ENCODE results near the gene IRX2.

DNA sequence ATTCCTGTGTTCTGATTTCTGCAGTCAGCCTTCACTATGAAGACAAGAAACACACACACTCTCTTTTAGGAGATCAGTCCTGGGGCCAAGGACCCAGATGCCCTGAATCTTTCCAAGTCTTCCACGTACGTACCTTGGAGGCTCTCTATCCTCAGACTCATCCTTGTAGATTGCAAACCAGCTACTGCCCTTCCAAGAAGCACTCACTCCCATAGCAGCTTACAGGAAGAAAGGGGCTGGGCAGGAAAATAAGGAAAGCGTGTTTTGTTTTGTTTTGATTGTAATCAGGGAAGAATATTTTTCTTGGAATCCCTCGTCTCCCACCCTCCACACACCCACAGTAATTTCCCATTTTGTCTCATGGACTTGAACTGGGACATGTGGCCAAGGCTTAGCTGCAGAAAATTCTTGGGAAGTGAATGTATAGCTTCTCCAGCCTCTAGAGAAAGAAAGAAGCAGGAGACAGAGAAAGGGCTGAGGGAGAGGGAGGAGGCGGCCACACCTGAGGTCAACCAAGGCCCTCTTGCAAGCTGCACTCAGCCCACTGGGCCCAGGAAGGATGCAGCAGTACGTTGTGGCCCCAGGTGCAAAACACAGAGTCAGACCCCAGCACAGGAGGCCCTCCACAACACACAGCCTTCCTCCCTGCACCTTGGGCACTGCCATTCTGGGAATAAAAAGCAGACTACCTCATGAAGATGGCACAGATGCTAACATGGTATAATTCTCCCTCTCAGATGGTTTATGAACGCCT, 29.9 kb downstream of the IRX2 start:
- TF ChIP-seq, protein P1, sequence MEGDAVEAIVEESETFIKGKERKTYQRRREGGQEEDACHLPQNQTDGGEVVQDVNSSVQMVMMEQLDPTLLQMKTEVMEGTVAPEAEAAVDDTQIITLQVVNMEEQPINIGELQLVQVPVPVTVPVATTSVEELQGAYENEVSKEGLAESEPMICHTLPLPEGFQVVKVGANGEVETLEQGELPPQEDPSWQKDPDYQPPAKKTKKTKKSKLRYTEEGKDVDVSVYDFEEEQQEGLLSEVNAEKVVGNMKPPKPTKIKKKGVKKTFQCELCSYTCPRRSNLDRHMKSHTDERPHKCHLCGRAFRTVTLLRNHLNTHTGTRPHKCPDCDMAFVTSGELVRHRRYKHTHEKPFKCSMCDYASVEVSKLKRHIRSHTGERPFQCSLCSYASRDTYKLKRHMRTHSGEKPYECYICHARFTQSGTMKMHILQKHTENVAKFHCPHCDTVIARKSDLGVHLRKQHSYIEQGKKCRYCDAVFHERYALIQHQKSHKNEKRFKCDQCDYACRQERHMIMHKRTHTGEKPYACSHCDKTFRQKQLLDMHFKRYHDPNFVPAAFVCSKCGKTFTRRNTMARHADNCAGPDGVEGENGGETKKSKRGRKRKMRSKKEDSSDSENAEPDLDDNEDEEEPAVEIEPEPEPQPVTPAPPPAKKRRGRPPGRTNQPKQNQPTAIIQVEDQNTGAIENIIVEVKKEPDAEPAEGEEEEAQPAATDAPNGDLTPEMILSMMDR (IDR thresholded peaks at IDR 0.05; ENCODE audit: control extremely low read depth in 1 of 3, insufficient read depth in 1 of 3, low read depth in 1 of 3, low read length in 3 of 3) = no peak
- TF ChIP-seq HDAC2 (IDR thresholded peaks at IDR 0.05; ENCODE audit: borderline replicate concordance in 1 of 2, low read depth in 2 of 2, low read length in 2 of 2) (no peak), GTF2F1 (IDR thresholded peaks at IDR 0.05; ENCODE audit: borderline replicate concordance, low read depth, low read length) (no peak), EZH2 (IDR thresholded peaks at IDR 0.05; ENCODE audit: low read depth, low read length, severe bottlenecking) (no peak), MAFK (IDR thresholded peaks at IDR 0.05; ENCODE audit: low read depth, low read length) (no peak), RBBP5 (IDR thresholded peaks at IDR 0.05; ENCODE audit: borderline replicate concordance, low read depth, low read length) (no peak), EP300 (IDR thresholded peaks at IDR 0.05; ENCODE audit: borderline replicate concordance in 1 of 2, low read depth in 2 of 2, low read length in 2 of 2) (no peak), JUN (IDR thresholded peaks at IDR 0.05; ENCODE audit: low read depth, low read length) (no peak), POLR2A (IDR thresholded peaks at IDR 0.05; ENCODE audit: control extremely low read depth in 1 of 2, low read depth in 2 of 2, low read length in 2 of 2) (no peak)
